Ovary (tissue), 9 donors: ENCODE measurements around the gene RPS21. TPM values are rescaled to one million over a fixed set of nuclear protein-coding genes. Genes with fewer than 3 reads are reported as not detected.

Experiments used
- DNase-seq, 5 donors: peaks; one replicate each; pipeline ENCODE4 v3.0.0-alpha.2; 2019 to 2020
- H3K27ac ChIP-seq, 2 donors: fragments of 200-600 bp; one replicate each; pipeline versions ENCODE4 v1.5.1 to v1.8.0; 2019 to 2022
- H3K27me3 ChIP-seq: fragments of 200-600 bp; one replicate; pipeline ENCODE4 v1.8.0; 2022
- H3K36me3 ChIP-seq: fragments of 200-600 bp; sonication (generic); one replicate; pipeline ENCODE4 v1.5.1; 2019
- H3K4me1 ChIP-seq: one replicate; pipeline ENCODE4 v1.8.1; 2013; ENCODE audit warnings: mild to moderate bottlenecking, moderate library complexity; ENCODE audit not compliant: insufficient read depth
- H3K4me3 ChIP-seq: fragments of 200-600 bp; sonication (generic); one replicate; pipeline ENCODE4 v1.5.1; 2017
- H3K9me3 ChIP-seq, 2 donors: fragments of 200-600 bp in 1 of 2; sonication (generic) in 1 of 2; one replicate each; pipeline versions ENCODE4 v1.5.1 to v1.8.1; 2013 to 2019; ENCODE audit warnings: mild to moderate bottlenecking in 1 of 2, moderate library complexity in 1 of 2
- CTCF ChIP-seq, 3 donors: fragments of 450-650 bp in 2 of 3; fragments of 200-600 bp in 1 of 3; IDR thresholded peaks; one replicate each; pipeline versions ENCODE4 v1.5.1 to v1.8.0; 2016 to 2022; ENCODE audit warnings: antibody characterized with exemption in 3 of 3, mild to moderate bottlenecking in 1 of 3
- EP300 ChIP-seq: sonication (generic); formaldehyde crosslinking; IDR thresholded peaks from one replicate; pipeline ENCODE4 v1.6.1; 2017; ENCODE audit warnings: antibody characterized with exemption
- POLR2A ChIP-seq: fragments of 450-650 bp; IDR thresholded peaks from one replicate; pipeline ENCODE4 v1.6.1; 2017; ENCODE audit warnings: antibody characterized with exemption, mild to moderate bottlenecking, moderate library complexity
- WGBS, 3 donors: extraction: QIAGEN DNeasy Blood & Tissue Kit in 1 of 3; methylation state at CpG; one replicate each; pipeline versions ENCODE4 v1.1.5 to v1.1.7; 2013 to 2017; 5-methylcytosine and 5-hydroxymethylcytosine counted together
- intact Hi-C, 4 donors: fragments of 100-400 bp; cut with DNase I; formaldehyde crosslinking; loops; one replicate each; pipeline versions ENCODE4 v1.11.0 to v1.15.1; 2022 to 2023
- polyA plus RNA-seq, 2 donors: library from polyadenylated mRNA; stranded (reverse); fragments of 200-250 nt in 1 of 2; fragments of 350-450 nt in 1 of 2; fragmentation: Illumina TruSeq in 1 of 2; extraction: RNeasy Lipid Tissue Mini Kit (QIAGEN cat#74804) in 1 of 2; gene quantifications; one replicate each; pipeline ENCODE4 v1.2.3, GENCODE V29; 2013 to 2014
- total RNA-seq, 7 donors: library from RNA; depleted of rRNA in 2 of 7; stranded (reverse); fragments of >200 nt in 2 of 7; fragmentation: NEBNext Ultra II Directional in 3 of 7; extraction: Animal tissue kit (Norgen Biotek cat#: 25700) in 3 of 7; gene quantifications; one replicate each; pipeline versions ENCODE4 v1.1.0 to v1.2.4, GENCODE V29; 2016 to 2023
- donor health status: DM: no; HTN: no; CAD: no; lungs with moderate emphysema.
- donor health status: DM: no; HTN: no; CAD: no.
- donor health status: Bipolar disorder and iron deficiency.
- donor health status: DM: yes; HTN: yes; CAD: no.
- donor health status: DM: no; HTN: no; CAD: no.
- donor health status: DM: yes; HTN: yes; CAD: no.

Gene RPS21
- total and polyA plus RNA-seq, 9 donors = 1,038 to 9,967 (median 2,977) TPM

- H3K36me3 ChIP-seq = no peaks in the 10 kb centered on the region
- no peaks in the 10 kb centered on the region for H3K9me3 ChIP-seq
- no peak overlapping the region for H3K27ac ChIP-seq
- no peak overlapping the region for H3K4me3 ChIP-seq
- peaks cover 4% of the 10 kb centered on the region for H3K4me1 ChIP-seq
- DNase-seq = no peak
- WGBS, 3 donors = 76 to 83% (median 78%) methylated on average over 21 to 22 of the region's 22 CpGs
- intact Hi-C loops = loop anchor here in 1 of 4 donors (10.0 kb wide), 1 partner anchor 792 kb away; no protein-coding TSS in a partner anchor
- no peaks in the 10 kb centered on the region for H3K27me3 ChIP-seq
- TF ChIP-seq CTCF (IDR thresholded peaks at IDR 0.05) (no peak), EP300 (no peak)
Measured at GRCh38 chr20:62412194-62413024, 25.5 kb downstream of the RPS21 start.

- TF ChIP-seq EP300 (no peak), POLR2A (no peak), CTCF (IDR thresholded peaks at IDR 0.05) (no peak)
- 83 to 91% (median 88%) methylated on average over 11 of the region's 11 CpGs for WGBS, 3 donors
- intact Hi-C loops = loop anchor here in 1 of 4 donors (10.0 kb wide), 1 partner anchor 792 kb away; no protein-coding TSS in a partner anchor
Measured at GRCh38 chr20:62413025-62413570, 26.2 kb downstream of the RPS21 start.

GRCh38 chr20:62413896-62414481 lies 27.1 kb downstream of the RPS21 start:
- H3K4me1 ChIP-seq = peaks cover 1% of the 10 kb centered on the region

More at GRCh38 chr20:62413025-62413570, 26.2 kb downstream of the RPS21 start:
- no peak overlapping the region for H3K27ac ChIP-seq
- no peaks in the 10 kb centered on the region for H3K36me3 ChIP-seq
- H3K9me3 ChIP-seq = no peaks in the 10 kb centered on the region
- peaks cover 1% of the 10 kb centered on the region for H3K4me1 ChIP-seq
- no peak for DNase-seq
- H3K27me3 ChIP-seq = no peaks in the 10 kb centered on the region
- no peak overlapping the region for H3K4me3 ChIP-seq

More at GRCh38 chr20:62413896-62414481, 27.1 kb downstream of the RPS21 start:
- TF ChIP-seq POLR2A (no peak), EP300 (no peak), CTCF (IDR thresholded peaks at IDR 0.05) (no peak)
- Histone ChIP-seq H3K36me3 (no peaks in the 10 kb centered on the region), H3K9me3 (no peaks in the 10 kb centered on the region), H3K27ac (no peak overlapping the region), H3K4me3 (no peak overlapping the region), H3K27me3 (no peaks in the 10 kb centered on the region)
- DNase-seq = no peak
- intact Hi-C loops = loop anchor here in 1 of 4 donors (10.0 kb wide), 1 partner anchor 791 kb away; no protein-coding TSS in a partner anchor
- 72 to 83% (median 79%) methylated on average over 9 to 22 of the region's 22 CpGs for WGBS, 3 donors
